Right atrium auricular region (tissue), 2 donors: ENCODE data around the gene SYTL1. TPM values are rescaled to one million over a fixed set of nuclear protein-coding genes. Genes with fewer than 3 reads are reported as not detected.

Source experiments
- DNase-seq: peaks from one replicate; pipeline ENCODE4 v3.0.0-alpha.2; 2019; ENCODE audit warnings: low spot score
- H3K27ac ChIP-seq, 2 donors: fragments of 200-600 bp; sonication (generic); 1 replicate in 1 of 2; 2 replicates in 1 of 2; pipeline ENCODE4 v1.5.1; 2016 to 2019
- H3K27me3 ChIP-seq, 2 donors: fragments of 200-600 bp; sonication (generic); one replicate each; pipeline versions ENCODE4 v1.5.1 to v1.6.0; 2017 to 2019
- H3K36me3 ChIP-seq: fragments of 200-600 bp; sonication (generic); one replicate; pipeline ENCODE4 v1.5.1; 2016
- H3K4me1 ChIP-seq, 2 donors: fragments of 200-600 bp; sonication (generic); one replicate each; pipeline versions ENCODE4 v1.5.1 to v1.6.0; 2017 to 2019
- H3K4me3 ChIP-seq, 2 donors: fragments of 200-600 bp; sonication (generic); 1 replicate in 1 of 2; 2 replicates in 1 of 2; pipeline ENCODE4 v1.5.1; 2017 to 2019; ENCODE audit warnings: mild to moderate bottlenecking in 1 of 2, moderate library complexity in 1 of 2
- H3K9me3 ChIP-seq, 2 donors: fragments of 200-600 bp; sonication (generic); one replicate each; pipeline ENCODE4 v1.5.1; 2019
- total RNA-seq, 2 donors: library from RNA; depleted of rRNA; stranded (reverse); fragments of >200 nt; gene quantifications; one replicate each; pipeline ENCODE4 v1.1.0, GENCODE V29; 2016
- TF ChIP-seq, protein P1 (sequence below), 2 donors: fragments of 200-600 bp; sonication (generic); IDR thresholded peaks; one replicate each; pipeline ENCODE4 v1.5.1; 2019; ENCODE audit warnings: antibody characterized with exemption in 2 of 2

The SYTL1 gene
- total RNA-seq, 2 donors from 2014 or later = 1.3 to 1.8 TPM

- Histone ChIP-seq H3K27me3 (no peaks in the 10 kb centered on the region), H3K4me3 (no peak overlapping the region), H3K4me1 (no peaks in the 10 kb centered on the region), H3K9me3 (no peaks in the 10 kb centered on the region), H3K27ac (no peak overlapping the region), H3K36me3 (no peaks in the 10 kb centered on the region)
- DNase-seq = no peak
- TF ChIP-seq, protein P1, sequence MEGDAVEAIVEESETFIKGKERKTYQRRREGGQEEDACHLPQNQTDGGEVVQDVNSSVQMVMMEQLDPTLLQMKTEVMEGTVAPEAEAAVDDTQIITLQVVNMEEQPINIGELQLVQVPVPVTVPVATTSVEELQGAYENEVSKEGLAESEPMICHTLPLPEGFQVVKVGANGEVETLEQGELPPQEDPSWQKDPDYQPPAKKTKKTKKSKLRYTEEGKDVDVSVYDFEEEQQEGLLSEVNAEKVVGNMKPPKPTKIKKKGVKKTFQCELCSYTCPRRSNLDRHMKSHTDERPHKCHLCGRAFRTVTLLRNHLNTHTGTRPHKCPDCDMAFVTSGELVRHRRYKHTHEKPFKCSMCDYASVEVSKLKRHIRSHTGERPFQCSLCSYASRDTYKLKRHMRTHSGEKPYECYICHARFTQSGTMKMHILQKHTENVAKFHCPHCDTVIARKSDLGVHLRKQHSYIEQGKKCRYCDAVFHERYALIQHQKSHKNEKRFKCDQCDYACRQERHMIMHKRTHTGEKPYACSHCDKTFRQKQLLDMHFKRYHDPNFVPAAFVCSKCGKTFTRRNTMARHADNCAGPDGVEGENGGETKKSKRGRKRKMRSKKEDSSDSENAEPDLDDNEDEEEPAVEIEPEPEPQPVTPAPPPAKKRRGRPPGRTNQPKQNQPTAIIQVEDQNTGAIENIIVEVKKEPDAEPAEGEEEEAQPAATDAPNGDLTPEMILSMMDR (IDR thresholded peaks at IDR 0.05) = no peak
Measured at GRCh38 chr1:27314169-27314568, 27.7 kb upstream of the SYTL1 start.

DNA sequence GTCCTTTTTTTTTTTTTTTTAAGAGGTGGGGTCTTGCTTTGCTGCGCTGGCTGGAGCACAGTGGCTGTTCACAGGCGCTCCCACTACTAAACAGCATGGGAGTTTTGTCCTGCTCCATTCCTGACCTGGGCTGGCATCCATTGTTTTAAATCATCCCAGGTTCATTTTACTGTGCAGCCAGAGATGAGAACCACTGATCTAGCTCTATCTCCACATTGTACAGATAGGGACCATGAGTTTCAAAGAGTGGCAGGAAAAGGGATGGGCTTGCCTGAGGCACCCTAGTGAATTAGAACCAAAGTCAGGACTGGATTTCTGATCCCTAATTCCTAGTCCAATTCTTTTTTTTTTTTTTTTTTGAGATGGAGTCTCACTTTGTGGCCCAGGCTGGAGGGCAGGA lies 27.1 kb upstream of the SYTL1 start:
- Histone ChIP-seq H3K9me3 (no peaks in the 10 kb centered on the region), H3K27me3 (no peaks in the 10 kb centered on the region), H3K4me3 (no peak overlapping the region), H3K27ac (no peak overlapping the region), H3K4me1 (no peaks in the 10 kb centered on the region), H3K36me3 (no peaks in the 10 kb centered on the region)
- DNase-seq = no peak
- TF ChIP-seq, protein P1 (IDR thresholded peaks at IDR 0.05) = no peak

GRCh38 chr1:27316860-27317259 lies 25.0 kb upstream of the SYTL1 start:
- no peak for DNase-seq
- Histone ChIP-seq H3K9me3 (no peaks in the 10 kb centered on the region), H3K27ac (no peak overlapping the region), H3K36me3 (no peaks in the 10 kb centered on the region), H3K4me3 (no peak overlapping the region), H3K27me3 (no peaks in the 10 kb centered on the region), H3K4me1 (peaks cover 0 to 5% of the 10 kb centered on the region in 2 donors)
- TF ChIP-seq, protein P1 (IDR thresholded peaks at IDR 0.05) = no peak

GRCh38 chr1:27318136-27318535 lies 23.7 kb upstream of the SYTL1 start:
- TF ChIP-seq, protein P1 (IDR thresholded peaks at IDR 0.05) = no peak
- H3K27ac ChIP-seq = no peak overlapping the region
- DNase-seq = no peak
- no peaks in the 10 kb centered on the region for H3K36me3 ChIP-seq
- H3K27me3 ChIP-seq = no peaks in the 10 kb centered on the region
- H3K4me1 ChIP-seq = peaks cover 0 to 11% of the 10 kb centered on the region in 2 donors
- H3K9me3 ChIP-seq = no peaks in the 10 kb centered on the region
- H3K4me3 ChIP-seq = no peak overlapping the region

- TF ChIP-seq, protein P1 (IDR thresholded peaks at IDR 0.05) = no peak
- no peak overlapping the region for H3K4me3 ChIP-seq
- no peak overlapping the region for H3K27ac ChIP-seq
- no peaks in the 10 kb centered on the region for H3K9me3 ChIP-seq
- DNase-seq = no peak
- no peaks in the 10 kb centered on the region for H3K27me3 ChIP-seq
- no peaks in the 10 kb centered on the region for H3K36me3 ChIP-seq
- peaks cover 0 to 15% of the 10 kb centered on the region in 2 donors for H3K4me1 ChIP-seq
Measured at GRCh38 chr1:27318596-27318995, 23.2 kb upstream of the SYTL1 start.

DNA sequence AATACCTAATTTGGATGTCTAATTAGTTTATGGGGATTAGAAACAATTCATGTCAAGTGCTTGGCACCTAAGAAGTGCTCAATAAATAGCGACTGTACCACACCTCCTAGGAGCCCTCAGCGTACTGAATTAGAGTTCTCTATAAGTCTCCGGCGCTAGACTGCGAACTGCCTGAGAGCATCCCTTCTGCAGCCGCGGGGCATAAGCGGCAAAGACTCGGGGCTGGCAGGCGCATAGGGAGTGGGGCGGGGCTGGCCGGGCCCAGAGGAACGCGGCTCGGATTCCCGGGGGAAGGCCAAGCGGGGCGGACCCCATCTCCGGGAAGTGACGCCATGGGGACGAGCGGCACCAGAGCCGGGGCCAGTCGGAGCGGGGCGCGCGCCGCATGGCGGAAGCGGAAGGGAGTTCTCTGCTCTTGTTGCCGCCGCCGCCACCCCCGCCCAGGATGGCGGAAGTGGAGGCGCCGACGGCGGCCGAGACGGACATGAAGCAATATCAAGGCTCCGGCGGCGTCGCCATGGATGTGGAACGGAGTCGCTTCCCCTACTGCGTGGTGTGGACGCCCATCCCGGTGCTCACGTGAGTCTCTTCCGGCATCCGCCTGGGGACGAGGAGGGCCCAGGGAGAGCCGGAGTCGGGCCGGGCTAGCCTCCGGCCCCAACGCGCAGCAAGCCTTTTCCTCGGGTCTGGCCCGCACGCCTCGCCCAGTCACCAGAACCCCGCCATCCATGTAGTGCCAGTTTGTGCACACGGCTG lies 19.8 kb upstream of the SYTL1 start, which contains the start of gene TMEM222:
Gene TMEM222 (plus strand): TSS at position 351 of the 756 bp plus-strand sequence. CDS start 35 bp downstream, at position 386.
- Histone ChIP-seq H3K9me3 (no peaks in the 10 kb centered on the region), H3K4me1 (peaks cover 0 to 30% of the 10 kb centered on the region in 2 donors), H3K27ac (peak within 1 kb of the TSS; percentile 85 to 90), H3K36me3 (peaks cover 10% of the 10 kb centered on the region), H3K27me3 (no peaks in the 10 kb centered on the region), H3K4me3 (peak within 1 kb of the TSS; percentile 74 to 88)
- DNase-seq = peak; percentile 97
- TF ChIP-seq, protein P1 (IDR thresholded peaks at IDR 0.05) = peak in 1 of 2 donors; percentile 30
